ENCODE data around the gene MEIS2.

Gene MEIS2

GRCh38 chr15:37058316-37058985 lies 41.9 kb downstream of the MEIS2 start:
- H2AFZ ChIP-seq (ENCODE audit: low read length) = no peak overlapping the region
- H3K9me2 ChIP-seq (replicated peaks; ENCODE audit: low read depth, low read length) = no peaks in the 10 kb centered on the region
- H3K79me2 ChIP-seq (ENCODE audit: insufficient read depth, low read length) = no peaks in the 10 kb centered on the region
- no peak overlapping the region for H3K9ac ChIP-seq (ENCODE audit: low read depth, low read length, poor library complexity, severe bottlenecking)
- H3K4me1 ChIP-seq (ENCODE audit: insufficient read depth, low read length, poor library complexity, severe bottlenecking) = no peaks in the 10 kb centered on the region
- no peak overlapping the region for H3K4me3 ChIP-seq (ENCODE audit: low read length, poor library complexity, severe bottlenecking)
- H3K27me3 ChIP-seq (ENCODE audit: insufficient read depth, low read length, poor library complexity, severe bottlenecking) = no peaks in the 10 kb centered on the region
- no peaks in the 10 kb centered on the region for H3K36me3 ChIP-seq (ENCODE audit: insufficient read depth, low read length)
- H4K20me1 ChIP-seq (ENCODE audit: insufficient read depth, low read length, poor library complexity, severe bottlenecking) = no peaks in the 10 kb centered on the region
- no peaks in the 10 kb centered on the region for H3K9me3 ChIP-seq (ENCODE audit: insufficient read depth, low read depth, low read length)
- H3K4me2 ChIP-seq (ENCODE audit: low read depth, low read length, poor library complexity, severe bottlenecking) = no peak overlapping the region
- H3F3A ChIP-seq (ENCODE audit: low read depth) = no peaks in the 10 kb centered on the region
- no peak for TF ChIP-seq CTCF (conservative IDR thresholded peaks at IDR 0.05; ENCODE audit: low read length)
- no peak for TF ChIP-seq EZH2phosphoT487 (IDR thresholded peaks at IDR 0.05; ENCODE audit: borderline replicate concordance)

- Histone ChIP-seq H3K4me1 (ENCODE audit: insufficient read depth, low read length, poor library complexity, severe bottlenecking) (no peaks in the 10 kb centered on the region), H3K36me3 (ENCODE audit: insufficient read depth, low read length) (no peaks in the 10 kb centered on the region), H2AFZ (ENCODE audit: low read length) (no peak overlapping the region), H3K9me3 (ENCODE audit: insufficient read depth, low read depth, low read length) (no peaks in the 10 kb centered on the region), H3K4me3 (ENCODE audit: low read length, poor library complexity, severe bottlenecking) (no peak overlapping the region), H3K79me2 (ENCODE audit: insufficient read depth, low read length) (no peaks in the 10 kb centered on the region), H4K20me1 (ENCODE audit: insufficient read depth, low read length, poor library complexity, severe bottlenecking) (no peaks in the 10 kb centered on the region), H3K9ac (ENCODE audit: low read depth, low read length, poor library complexity, severe bottlenecking) (no peak overlapping the region), H3K9me2 (replicated peaks; ENCODE audit: low read depth, low read length) (no peaks in the 10 kb centered on the region), H3K27me3 (ENCODE audit: insufficient read depth, low read length, poor library complexity, severe bottlenecking) (no peaks in the 10 kb centered on the region), H3F3A (ENCODE audit: low read depth) (no peaks in the 10 kb centered on the region), H3K4me2 (ENCODE audit: low read depth, low read length, poor library complexity, severe bottlenecking) (no peak overlapping the region)
- TF ChIP-seq EZH2phosphoT487 (IDR thresholded peaks at IDR 0.05; ENCODE audit: borderline replicate concordance) (no peak), CTCF (conservative IDR thresholded peaks at IDR 0.05; ENCODE audit: low read length) (no peak)
These were observed 42.5 kb downstream of the MEIS2 start for GRCh38 chr15:37057831-37058230.

DNA sequence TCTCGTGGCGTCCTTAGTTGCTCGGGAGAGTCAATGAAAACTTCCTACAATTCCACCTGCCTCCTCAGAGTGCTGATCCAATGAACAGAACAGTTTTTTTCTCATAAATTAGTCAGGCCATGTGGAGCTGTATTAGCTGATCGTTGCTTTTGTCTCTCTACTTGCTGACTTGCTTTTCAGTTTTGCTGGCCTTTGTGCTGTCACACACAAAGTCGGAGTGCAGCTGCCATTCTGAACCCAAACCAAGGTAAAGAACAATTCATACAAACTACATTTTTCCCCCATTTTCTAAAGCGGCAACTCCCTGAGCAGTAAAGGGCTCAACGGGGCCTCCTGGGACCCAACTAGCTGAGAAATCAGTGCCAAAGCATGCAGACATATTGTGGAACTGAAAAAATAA lies 43.1 kb downstream of the MEIS2 start:
- no peaks in the 10 kb centered on the region for H3F3A ChIP-seq (ENCODE audit: low read depth)
- H3K4me2 ChIP-seq (ENCODE audit: low read depth, low read length, poor library complexity, severe bottlenecking) = no peak overlapping the region
- H3K27me3 ChIP-seq (ENCODE audit: insufficient read depth, low read length, poor library complexity, severe bottlenecking) = no peaks in the 10 kb centered on the region
- H2AFZ ChIP-seq (ENCODE audit: low read length) = no peak overlapping the region
- H4K20me1 ChIP-seq (ENCODE audit: insufficient read depth, low read length, poor library complexity, severe bottlenecking) = no peaks in the 10 kb centered on the region
- H3K36me3 ChIP-seq (ENCODE audit: insufficient read depth, low read length) = no peaks in the 10 kb centered on the region
- no peaks in the 10 kb centered on the region for H3K9me3 ChIP-seq (ENCODE audit: insufficient read depth, low read depth, low read length)
- no peaks in the 10 kb centered on the region for H3K9me2 ChIP-seq (replicated peaks; ENCODE audit: low read depth, low read length)
- H3K79me2 ChIP-seq (ENCODE audit: insufficient read depth, low read length) = no peaks in the 10 kb centered on the region
- no peaks in the 10 kb centered on the region for H3K4me1 ChIP-seq (ENCODE audit: insufficient read depth, low read length, poor library complexity, severe bottlenecking)
- no peak overlapping the region for H3K4me3 ChIP-seq (ENCODE audit: low read length, poor library complexity, severe bottlenecking)
- no peak overlapping the region for H3K9ac ChIP-seq (ENCODE audit: low read depth, low read length, poor library complexity, severe bottlenecking)
- TF ChIP-seq CTCF (conservative IDR thresholded peaks at IDR 0.05; ENCODE audit: low read length) (no peak), EZH2phosphoT487 (IDR thresholded peaks at IDR 0.05; ENCODE audit: borderline replicate concordance) (no peak)
